GM12874 (cell line): ENCODE data around the gene CAT.

Source experiments
- CTCF ChIP-seq: IDR thresholded peaks from 2 replicates; pipeline ENCODE4 v1.5.1; 2011; ENCODE audit warnings: low read depth, mild to moderate bottlenecking, control low read depth, low read length, moderate library complexity; ENCODE audit not compliant: insufficient read depth

The CAT gene

GRCh38 chr11:34438529-34439507, at the start of gene CAT:
CAT (plus strand) TSS chr11:34438934; CDS start chr11:34439014, 80 bp downstream.
- no peak for TF ChIP-seq CTCF

- TF ChIP-seq CTCF, result no peak
Observed at GRCh38 chr11:34394771-34395300, 43.9 kb upstream of the CAT start.

- TF ChIP-seq CTCF, result no peak
Observed at GRCh38 chr11:34395916-34396550, 42.7 kb upstream of the CAT start.

GRCh38 chr11:34397120-34397519, 41.6 kb upstream of the CAT start:
- TF ChIP-seq CTCF, result no peak

- TF ChIP-seq CTCF, result no peak
Observed at GRCh38 chr11:34397811-34398210, 40.9 kb upstream of the CAT start.

- no peak for TF ChIP-seq CTCF
Observed at GRCh38 chr11:34403431-34403830, 35.3 kb upstream of the CAT start.

- TF ChIP-seq CTCF, result no peak
Observed at GRCh38 chr11:34404280-34404679, 34.5 kb upstream of the CAT start.
